Mucosa of descending colon (tissue), 3 donors: ENCODE measurements around the gene GALNT7. TPM values are rescaled to one million over a fixed set of nuclear protein-coding genes. Genes with fewer than 3 reads are reported as not detected.
A peak's percentile ranks its signal among the peaks of the same experiment; 100 is the strongest.

Experiments used
- ATAC-seq: fragments of 200-7000 bp; cut with Tn5 transposase; one replicate; pipeline ENCODE4 v1.9.1; 2020; ENCODE audit warnings: mild to moderate bottlenecking, moderate library complexity
- DNase-seq, 3 donors: peaks; one replicate each; pipeline ENCODE4 v3.0.0-alpha.2; 2020
- H3K36me3 ChIP-seq: fragments of 200-600 bp; one replicate; pipeline ENCODE4 v1.8.0; 2021; ENCODE audit warnings: low read depth, mild to moderate bottlenecking
- H3K4me1 ChIP-seq: fragments of 200-600 bp; one replicate; pipeline ENCODE4 v1.8.0; 2021; ENCODE audit warnings: low read depth, mild to moderate bottlenecking
- H3K4me3 ChIP-seq: fragments of 200-600 bp; one replicate; pipeline ENCODE4 v1.8.0; 2021; ENCODE audit warnings: mild to moderate bottlenecking
- H3K9me3 ChIP-seq: fragments of 200-600 bp; one replicate; pipeline ENCODE4 v1.8.0; 2021; ENCODE audit warnings: mild to moderate bottlenecking
- CTCF ChIP-seq: fragments of 200-600 bp; IDR thresholded peaks from one replicate; pipeline ENCODE4 v1.8.0; 2022; ENCODE audit warnings: antibody characterized with exemption, mild to moderate bottlenecking
- intact Hi-C, 2 donors: fragments of 100-400 bp; cut with DNase I in 1 of 2; cut with micrococcal nuclease in 1 of 2; formaldehyde crosslinking; loops; one replicate each; pipeline versions ENCODE4 v1.11.0 to v1.11.1; 2022; cut with DNase I, micrococcal nuclease
- total RNA-seq, 3 donors: library from RNA; stranded (reverse); fragmentation: NEBNext Ultra II Directional in 2 of 3; extraction: Animal tissue kit (Norgen Biotek cat#: 25700) in 2 of 3; gene quantifications; one replicate each; pipeline versions ENCODE4 v1.2.1 to v1.2.4, GENCODE V29; 2021 to 2023
- donor health status: DM: no; HTN: no; CAD: no; lungs with moderate emphysema.
- donor health status: DM: no; HTN: no; CAD: no.
- donor health status: DM: no; HTN: yes; CAD: no.

The GALNT7 gene
- total RNA-seq, 3 donors from 2014 or later, result 61.4 to 141 (median 109) TPM

DNA sequence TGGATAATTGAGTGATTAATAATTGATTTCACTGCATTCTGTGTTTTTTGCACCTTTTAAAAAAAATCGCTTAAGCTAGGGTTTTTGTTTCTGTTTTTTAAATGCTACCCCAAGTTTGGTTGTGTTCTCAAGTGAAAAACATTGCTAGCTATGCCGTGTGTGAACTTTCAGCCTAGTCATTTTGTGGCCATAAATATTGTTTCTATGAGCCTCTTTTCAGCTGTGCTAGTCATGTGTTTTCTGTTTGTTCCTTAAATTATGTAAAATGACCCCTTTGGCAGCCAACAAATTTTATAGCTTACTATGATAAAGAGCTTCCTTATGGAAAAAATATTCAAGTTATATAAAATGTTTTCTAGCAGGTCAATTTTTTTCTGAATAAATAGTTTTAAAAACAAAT lies 59.1 kb downstream of the GALNT7 start:
- Histone ChIP-seq H3K4me3 (no peak overlapping the region), H3K9me3 (no peaks in the 10 kb centered on the region), H3K36me3 (no peaks in the 10 kb centered on the region), H3K4me1 (no peaks in the 10 kb centered on the region)
- ATAC-seq (peak; percentile 26), DNase-seq (no peak)
- intact Hi-C loops, result no loop called here
- no peak for TF ChIP-seq CTCF

DNA sequence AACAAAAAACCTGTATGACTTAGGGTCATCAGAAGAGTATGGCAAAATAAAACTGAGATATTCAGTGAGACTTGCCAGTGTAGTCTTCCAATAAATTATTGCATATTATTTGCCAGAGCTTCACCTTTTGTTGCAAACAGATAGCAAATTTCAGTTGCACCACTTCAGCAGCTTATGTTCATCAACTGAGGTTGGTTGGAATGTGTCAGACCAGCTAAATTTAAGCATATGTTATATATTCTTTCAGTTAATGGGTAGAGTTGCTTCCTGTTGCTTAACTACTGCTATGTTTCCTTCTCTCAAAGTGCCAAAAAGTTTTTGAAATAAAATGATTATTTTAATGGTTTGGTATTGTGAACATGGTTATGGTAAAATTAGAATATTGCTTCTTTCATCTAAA lies 61.5 kb downstream of the GALNT7 start:
- H3K4me1 ChIP-seq, result no peaks in the 10 kb centered on the region
- ATAC-seq (no peak), DNase-seq (no peak)
- H3K36me3 ChIP-seq, result no peaks in the 10 kb centered on the region
- no peak overlapping the region for H3K4me3 ChIP-seq
- intact Hi-C loops, result no loop called here
- no peak for TF ChIP-seq CTCF
- no peaks in the 10 kb centered on the region for H3K9me3 ChIP-seq

- no peak for TF ChIP-seq CTCF
- intact Hi-C loops, result no loop called here
- Histone ChIP-seq H3K4me1 (peaks cover 6% of the 10 kb centered on the region), H3K36me3 (no peaks in the 10 kb centered on the region), H3K4me3 (no peak overlapping the region), H3K9me3 (no peaks in the 10 kb centered on the region)
- no peak for DNase-seq
- peak; percentile 72 for ATAC-seq
Measured at GRCh38 chr4:173231916-173232315, 63.3 kb downstream of the GALNT7 start.

DNA sequence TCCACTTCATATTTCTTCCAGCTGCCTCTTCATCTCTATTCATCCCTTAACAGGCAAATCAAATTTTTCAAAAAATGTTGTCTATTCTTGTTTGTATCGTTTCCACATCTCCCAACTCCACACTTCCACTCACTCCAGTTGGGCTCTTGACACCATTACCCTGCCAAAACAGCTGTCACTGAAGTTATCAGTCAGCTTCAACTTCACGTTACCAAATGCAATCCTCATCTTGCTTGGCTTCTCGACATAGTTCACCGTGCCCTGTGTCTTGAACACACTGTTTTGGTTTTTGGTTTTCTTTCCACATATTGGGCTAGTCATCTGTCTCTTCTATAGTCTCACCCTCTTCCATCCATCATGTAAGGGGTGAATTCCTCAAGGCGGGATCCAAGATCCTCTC lies 65.2 kb downstream of the GALNT7 start:
- DNase-seq (no peak), ATAC-seq (no peak)
- intact Hi-C loops, result no loop called here
- H3K4me3 ChIP-seq, result no peak overlapping the region
- peaks cover 6% of the 10 kb centered on the region for H3K4me1 ChIP-seq
- no peak for TF ChIP-seq CTCF
- H3K9me3 ChIP-seq, result no peaks in the 10 kb centered on the region
- no peaks in the 10 kb centered on the region for H3K36me3 ChIP-seq

GRCh38 chr4:173235050-173235449 lies 66.4 kb downstream of the GALNT7 start:
- H3K4me3 ChIP-seq, result no peak overlapping the region
- DNase-seq (no peak), ATAC-seq (peak; percentile 60)
- intact Hi-C loops, result no loop called here
- H3K4me1 ChIP-seq, result peaks cover 6% of the 10 kb centered on the region
- TF ChIP-seq CTCF, result no peak
- H3K9me3 ChIP-seq, result no peaks in the 10 kb centered on the region
- H3K36me3 ChIP-seq, result no peaks in the 10 kb centered on the region

- intact Hi-C loops, result no loop called here
- TF ChIP-seq CTCF, result no peak
- no peak for ATAC-seq
Measured at GRCh38 chr4:173236301-173236700, 67.7 kb downstream of the GALNT7 start.

More at GRCh38 chr4:173236301-173236700, 67.7 kb downstream of the GALNT7 start:
- Histone ChIP-seq H3K36me3 (no peaks in the 10 kb centered on the region), H3K9me3 (no peaks in the 10 kb centered on the region), H3K4me1 (peaks cover 6% of the 10 kb centered on the region), H3K4me3 (no peak overlapping the region)
- DNase-seq, result no peak
